Stimulated activated CD4-positive, alpha-beta T cell treated with anti-CD3 and anti-CD28 coated beads, Interleukin-12 subunit alpha, Interleukin-12 subunit beta, amount 100 ng/mL, for 24 hours (primary cell): ENCODE measurements around the gene MEF2D.

ENCODE experiments used
- DNase-seq, 2 experiments: peaks; one replicate each; pipeline ENCODE4 v3.0.0-alpha.2; 2020; ENCODE audit warnings: low read depth in 2 of 2

MEF2D gene

GRCh38 chr1:156524481-156524869, 23.9 kb upstream of the MEF2D start:
- no peak for DNase-seq

DNA sequence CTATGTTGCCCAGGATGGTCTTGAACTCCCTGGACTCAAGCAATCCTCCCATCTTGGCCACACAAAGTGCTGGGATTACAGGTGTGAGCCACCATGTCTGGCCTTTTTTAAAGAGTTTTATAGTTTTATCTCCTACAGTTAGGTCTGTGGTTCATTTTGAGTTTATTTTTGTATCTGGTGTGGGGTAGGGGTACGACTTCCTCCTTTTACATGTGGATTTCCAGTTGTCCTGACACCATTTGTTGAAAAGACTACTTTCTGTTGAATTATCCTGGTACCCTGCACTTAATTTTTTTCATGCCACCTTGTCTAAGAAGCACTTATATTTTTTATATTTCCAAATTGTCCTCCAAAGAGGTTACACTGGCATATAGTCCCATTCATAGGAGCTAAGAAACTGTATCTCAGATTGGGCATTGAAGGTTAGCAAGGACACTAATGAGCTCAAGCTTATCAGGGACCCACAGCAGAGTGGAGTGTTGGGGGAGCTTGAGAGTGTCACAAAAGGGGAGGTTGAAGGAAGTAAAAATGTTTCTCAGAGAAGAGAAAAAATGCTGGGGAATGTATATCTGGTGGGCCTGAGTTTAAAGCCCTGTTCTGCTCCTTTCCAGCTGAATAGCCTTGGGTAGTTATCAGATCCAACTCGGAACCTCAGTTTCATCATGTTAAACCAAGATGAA, 23.4 kb upstream of the MEF2D start:
- no peak for DNase-seq

DNA sequence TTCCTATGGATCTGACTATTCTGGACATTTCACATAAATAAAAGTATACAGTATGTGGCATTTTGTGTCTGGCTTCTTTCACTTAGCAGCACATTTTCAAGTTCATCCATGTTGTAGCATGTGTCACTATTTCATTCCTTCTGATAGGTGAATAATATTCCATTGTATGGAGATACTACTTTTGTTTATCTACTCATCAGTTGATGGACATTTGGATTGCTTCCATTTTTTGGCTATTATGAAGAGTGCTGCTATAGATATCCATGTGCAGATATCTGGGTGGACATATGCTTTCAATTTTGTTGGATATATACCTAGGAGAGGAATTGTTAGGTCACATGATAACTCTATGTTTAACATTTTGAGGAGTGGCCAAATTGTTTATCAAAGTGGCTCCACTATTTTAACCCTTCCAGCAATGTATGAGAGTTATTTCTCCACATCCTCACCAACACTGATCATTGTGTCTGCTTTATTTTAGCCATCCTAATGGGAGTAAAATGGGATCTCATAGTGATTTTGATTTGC, 21.9 kb upstream of the MEF2D start:
- DNase-seq = no peak

GRCh38 chr1:156517748-156518147, 17.2 kb upstream of the MEF2D start:
- DNase-seq = no peak

GRCh38 chr1:156516821-156517220, 16.2 kb upstream of the MEF2D start:
- no peak for DNase-seq

DNA sequence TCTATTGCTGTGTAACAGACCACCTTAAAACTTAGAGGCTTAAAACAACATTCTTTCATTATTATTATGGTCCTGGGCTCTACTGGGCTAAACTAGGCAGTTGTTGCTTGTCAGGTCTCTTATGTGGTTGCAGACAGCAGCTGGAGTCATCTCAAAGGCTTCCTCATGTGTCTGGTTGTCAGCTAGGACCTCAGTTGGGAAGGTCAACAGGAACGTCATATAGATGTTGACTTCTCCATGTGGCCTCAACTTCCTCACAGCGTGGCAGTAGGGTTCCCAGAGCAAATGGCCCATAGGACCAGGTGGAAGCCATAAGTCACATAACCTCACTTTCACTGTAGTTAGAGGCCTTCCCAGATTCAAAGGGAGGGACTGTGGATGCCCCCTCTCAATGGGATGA, 15.4 kb upstream of the MEF2D start:
- no peak for DNase-seq

GRCh38 chr1:156513185-156513584, 12.6 kb upstream of the MEF2D start:
- DNase-seq = no peak

DNA sequence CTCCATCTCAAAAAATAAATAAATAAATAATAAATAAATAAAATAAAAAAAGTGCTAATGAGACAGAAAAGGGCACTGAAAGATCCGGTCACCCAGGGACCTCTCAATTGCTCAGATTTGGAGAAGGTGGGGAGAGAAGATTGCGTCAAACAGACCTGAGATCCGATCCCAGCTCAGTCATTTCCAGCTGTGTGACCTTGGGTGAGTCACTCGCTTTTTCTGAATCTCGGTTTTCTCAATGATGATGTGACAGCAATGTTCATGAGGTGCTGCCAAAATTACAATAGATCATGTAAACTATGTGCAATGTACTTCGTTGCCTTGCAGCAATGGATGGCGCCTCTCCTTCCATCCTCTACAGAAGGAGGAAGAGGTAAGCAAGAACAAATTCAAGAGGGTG, 11.1 kb upstream of the MEF2D start:
- no peak for DNase-seq

- no peak for DNase-seq
Measured at GRCh38 chr1:156510709-156511108, 10.1 kb upstream of the MEF2D start.

DNA sequence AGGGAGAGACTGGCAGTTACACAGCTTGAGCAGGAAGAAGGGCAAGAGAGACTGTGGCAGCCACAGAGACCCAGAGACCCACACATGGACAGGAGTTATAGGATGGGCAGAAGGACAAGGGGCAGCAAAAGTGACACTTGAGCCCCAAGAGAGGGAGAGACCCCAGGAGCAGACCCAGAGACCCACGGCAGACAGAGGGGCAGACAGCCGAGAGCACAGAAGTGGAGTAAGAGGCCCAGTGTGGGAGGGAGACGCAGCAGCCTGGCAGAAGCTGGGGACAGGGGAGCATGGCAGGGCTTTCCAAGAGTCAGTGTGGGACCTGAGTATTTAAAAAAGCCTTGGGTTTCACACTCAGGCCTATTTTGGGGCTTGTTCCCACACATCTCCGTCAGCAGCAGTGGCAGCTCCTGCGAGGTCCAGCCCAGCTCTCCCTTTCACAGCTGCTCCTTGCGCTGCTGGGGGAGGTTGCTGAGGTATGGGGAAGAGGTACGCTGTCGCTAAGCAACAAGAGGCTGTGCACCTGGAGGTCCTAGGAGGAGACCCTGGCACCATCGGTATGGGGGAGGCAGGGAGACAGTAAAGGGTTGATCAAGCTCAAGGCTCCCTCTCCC, 9.0 kb upstream of the MEF2D start:
- DNase-seq = no peak

DNA sequence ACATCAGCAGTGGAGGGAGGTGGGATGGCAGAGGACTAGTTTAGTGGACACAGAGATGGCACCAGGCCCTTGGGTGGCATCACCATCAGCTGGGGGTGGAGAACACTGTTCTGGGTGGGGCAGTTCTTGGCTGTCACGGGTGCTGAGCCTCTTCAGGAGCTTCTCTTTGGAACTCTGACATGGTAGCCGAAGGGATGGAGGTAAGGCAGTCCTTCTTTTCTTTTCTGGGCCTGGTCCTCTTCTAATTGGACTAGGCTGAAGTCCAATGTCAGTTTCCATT, 8.3 kb upstream of the MEF2D start:
- DNase-seq = no peak

GRCh38 chr1:156508205-156508954, 7.8 kb upstream of the MEF2D start:
- DNase-seq = no peak

- no peak for DNase-seq
Measured at GRCh38 chr1:156506450-156506849, 5.9 kb upstream of the MEF2D start.

DNA sequence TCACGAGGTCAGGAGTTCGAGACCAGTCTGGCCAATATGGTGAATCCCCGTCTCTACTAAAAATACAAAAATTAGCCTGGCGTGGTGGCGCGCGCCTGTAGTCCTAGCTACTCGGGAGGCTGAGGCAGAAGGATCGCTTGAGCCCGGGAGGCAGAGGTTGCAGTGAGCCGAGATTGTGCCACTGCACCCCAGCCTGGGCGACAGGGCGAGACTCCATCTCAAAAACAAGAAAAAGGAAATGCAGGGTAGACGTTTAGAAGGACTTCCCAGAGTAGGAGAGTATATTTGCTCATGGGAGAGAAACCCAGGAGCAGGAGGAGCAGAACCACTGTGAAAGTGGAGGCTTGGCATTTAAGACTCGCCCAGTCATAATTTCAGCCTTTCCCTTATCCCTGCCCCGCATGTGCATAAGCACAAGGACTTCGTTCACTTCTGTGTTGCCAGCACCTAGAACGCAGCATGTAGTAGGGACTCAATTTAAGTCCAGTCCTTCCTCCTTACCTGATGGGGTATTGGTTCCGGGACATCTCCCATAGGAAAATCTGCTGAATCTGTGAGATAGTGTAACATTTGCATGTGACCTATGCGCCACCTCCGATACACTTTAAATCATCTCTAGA, 5.2 kb upstream of the MEF2D start:
- no peak for DNase-seq

DNA sequence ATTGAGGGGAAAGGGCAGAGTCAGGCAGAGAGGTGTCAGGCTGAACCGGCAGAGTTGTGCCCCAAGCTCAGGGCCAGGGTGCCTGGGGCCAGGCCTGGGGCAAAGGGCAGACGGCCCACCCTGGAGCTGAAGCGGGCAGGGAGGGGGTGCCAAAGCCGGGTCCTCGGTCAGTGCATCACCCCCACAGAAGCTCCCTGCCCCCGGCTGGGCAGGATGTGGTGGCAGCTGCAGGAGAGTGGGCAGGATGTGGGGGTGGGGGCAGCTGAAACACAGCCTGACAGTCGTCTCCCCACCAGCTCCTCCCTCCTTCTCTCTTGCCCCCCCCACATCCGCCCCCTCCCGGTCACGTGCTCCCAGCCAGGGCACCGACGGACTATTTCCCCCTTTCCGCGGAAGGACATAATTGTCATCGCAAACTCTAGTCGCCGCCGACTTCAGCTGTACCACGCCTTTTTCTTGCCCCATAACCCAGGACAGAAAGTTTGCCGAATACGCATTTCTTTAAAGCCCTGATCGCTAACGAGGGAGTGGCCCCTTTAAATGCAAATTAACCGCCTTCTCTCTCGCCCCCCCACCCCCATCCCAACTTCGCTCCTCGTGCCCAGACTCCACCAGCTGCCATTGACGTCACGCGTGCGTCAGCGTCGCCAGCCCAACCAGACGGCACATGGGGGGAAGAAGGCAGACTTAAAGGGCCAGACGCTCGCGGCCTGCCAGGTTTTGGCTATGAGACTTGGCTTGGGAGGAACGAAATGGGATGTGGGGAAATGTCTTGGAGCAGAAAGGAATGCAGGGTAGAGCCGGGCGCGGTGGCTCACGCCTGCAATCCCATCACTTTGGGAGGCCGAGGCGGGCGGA, 4.5 kb upstream of the MEF2D start:
- peak; percentile 95 to 97 for DNase-seq

GRCh38 chr1:156504438-156504813, 3.9 kb upstream of the MEF2D start:
- no peak for DNase-seq

- DNase-seq = no peak
Measured at GRCh38 chr1:156503698-156504437, 3.3 kb upstream of the MEF2D start.

DNA sequence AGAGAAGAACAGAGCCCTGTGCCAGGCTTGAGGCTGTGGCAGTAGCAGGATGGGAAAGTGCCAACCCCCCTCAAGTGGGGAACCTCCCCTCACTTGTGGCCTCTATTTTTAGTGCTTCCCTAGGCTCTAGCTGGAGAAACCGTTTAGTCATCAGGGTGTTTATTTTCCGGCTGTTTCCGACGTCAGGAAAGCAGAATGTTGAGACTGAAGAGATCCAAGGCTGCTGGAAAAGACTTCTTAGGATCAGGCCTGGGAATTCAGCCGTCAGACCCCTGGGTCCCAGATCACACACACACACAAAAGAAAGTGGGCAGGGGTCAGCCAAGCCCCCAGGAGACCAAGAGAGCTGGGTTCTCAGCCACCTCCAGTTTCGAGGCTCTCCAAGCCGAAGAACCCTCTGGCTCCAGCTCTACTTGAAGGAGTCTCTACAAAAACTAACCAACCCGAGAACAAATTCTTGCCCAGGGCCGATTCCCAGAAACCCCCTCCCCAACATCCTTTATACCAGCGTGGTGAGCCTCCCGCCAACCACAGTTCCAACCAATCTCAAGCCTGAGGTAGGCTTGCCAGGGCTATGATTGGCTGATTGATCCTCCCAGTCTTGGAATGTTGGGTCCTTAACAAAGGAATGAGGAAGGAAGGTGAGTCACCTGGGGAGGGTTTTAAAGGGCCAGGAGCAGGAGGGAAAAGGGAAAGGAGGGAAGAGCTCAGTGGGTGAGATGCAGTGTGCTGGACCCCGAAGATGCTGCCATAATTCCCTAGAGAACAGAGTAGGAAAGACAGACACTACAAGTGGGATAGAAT, 2.5 kb upstream of the MEF2D start:
- no peak for DNase-seq

- no peak for DNase-seq
Measured at GRCh38 chr1:156502391-156502893, 1.9 kb upstream of the MEF2D start.
